Activated naive CD8-positive, alpha-beta T cell treated with anti-CD3 and anti-CD28 coated beads, Interleukin-2, amount 50 U/mL, for 24 hours (primary cell): ENCODE data around the gene MACROD2.

ENCODE experiments used
- ATAC-seq: fragments of 150-1000 bp; cut with Tn5 transposase; one replicate; pipeline ENCODE4 v1.10.0; 2021
- DNase-seq: peaks from one replicate; pipeline ENCODE4 v3.0.0; 2021
- H3K27ac Mint-ChIP-seq: one replicate; pipeline ENCODE4 v1.8.0; 2021; ENCODE audit warnings: mild to moderate bottlenecking, mixed read lengths
- H3K27me3 Mint-ChIP-seq: one replicate; pipeline ENCODE4 v1.8.0; 2021; ENCODE audit warnings: mixed read lengths
- H3K36me3 Mint-ChIP-seq: one replicate; pipeline ENCODE4 v1.8.0; 2021; ENCODE audit warnings: low read depth, mixed read lengths
- H3K4me1 Mint-ChIP-seq: one replicate; pipeline ENCODE4 v1.8.0; 2021; ENCODE audit warnings: mixed read lengths
- H3K4me3 Mint-ChIP-seq: one replicate; pipeline ENCODE4 v1.8.0; 2021; ENCODE audit warnings: mild to moderate bottlenecking, moderate library complexity, mixed read lengths
- H3K9me3 Mint-ChIP-seq: one replicate; pipeline ENCODE4 v1.8.0; 2021; ENCODE audit warnings: mixed read lengths

MACROD2 gene

DNA sequence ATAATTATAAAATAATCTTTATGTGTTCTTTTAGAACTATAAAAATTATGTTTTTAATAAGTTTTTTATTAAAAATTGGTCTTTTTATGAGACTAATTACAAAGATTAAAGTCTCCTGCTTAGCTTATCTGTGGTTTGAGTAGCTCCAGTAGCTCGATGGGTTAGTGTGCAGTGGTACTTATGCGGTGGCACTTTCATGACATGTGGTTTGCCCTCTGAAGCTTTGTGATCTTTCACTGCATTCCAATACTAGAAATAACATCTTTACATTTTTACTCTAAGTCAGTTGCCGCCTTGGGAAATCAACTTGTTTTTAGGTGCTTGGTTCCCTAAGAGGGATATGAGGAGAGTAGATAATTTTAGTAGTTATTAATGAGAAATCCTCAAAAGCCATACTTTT lies 1041.6 kb downstream of the MACROD2 start:
- DNase-seq (no peak), ATAC-seq (no peak)
- Mint-ChIP-seq H3K4me3 (no peak overlapping the region), H3K27me3 (no peaks in the 10 kb centered on the region), H3K27ac (no peak overlapping the region), H3K9me3 (peaks cover 3% of the 10 kb centered on the region), H3K36me3 (no peaks in the 10 kb centered on the region), H3K4me1 (no peaks in the 10 kb centered on the region)

DNA sequence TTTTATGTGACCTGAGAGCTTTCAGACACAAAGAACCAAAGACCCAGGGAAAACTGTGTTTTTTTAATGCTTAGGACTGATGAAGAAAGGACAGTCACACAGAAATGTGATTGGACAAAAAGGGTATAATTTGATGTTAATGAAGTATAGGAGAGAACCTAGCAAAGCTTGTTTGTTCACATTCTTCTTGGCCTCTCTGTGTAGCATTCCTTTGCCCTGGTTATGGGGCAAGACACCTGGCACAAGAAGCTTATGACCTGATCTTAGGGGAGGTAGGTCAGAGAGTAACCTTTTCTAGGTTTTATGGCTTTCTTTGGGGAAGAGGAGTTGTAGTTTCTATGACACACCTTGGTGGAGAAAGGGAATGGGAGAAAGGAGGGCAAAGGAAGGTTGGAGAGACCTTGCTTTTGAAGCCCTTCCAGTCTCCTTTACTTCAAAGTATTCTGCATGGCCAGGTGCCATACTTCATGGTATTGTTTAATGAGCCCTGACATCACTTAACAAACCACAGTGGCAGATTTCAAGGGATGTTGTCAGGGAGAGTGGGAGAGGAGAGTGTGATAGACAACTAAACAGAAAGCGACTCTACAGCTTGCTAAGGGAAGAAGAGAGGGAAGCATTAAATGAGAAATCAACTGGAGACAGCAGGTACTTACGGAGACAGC lies 1043.9 kb downstream of the MACROD2 start:
- no peaks in the 10 kb centered on the region for H3K4me1 Mint-ChIP-seq

DNA sequence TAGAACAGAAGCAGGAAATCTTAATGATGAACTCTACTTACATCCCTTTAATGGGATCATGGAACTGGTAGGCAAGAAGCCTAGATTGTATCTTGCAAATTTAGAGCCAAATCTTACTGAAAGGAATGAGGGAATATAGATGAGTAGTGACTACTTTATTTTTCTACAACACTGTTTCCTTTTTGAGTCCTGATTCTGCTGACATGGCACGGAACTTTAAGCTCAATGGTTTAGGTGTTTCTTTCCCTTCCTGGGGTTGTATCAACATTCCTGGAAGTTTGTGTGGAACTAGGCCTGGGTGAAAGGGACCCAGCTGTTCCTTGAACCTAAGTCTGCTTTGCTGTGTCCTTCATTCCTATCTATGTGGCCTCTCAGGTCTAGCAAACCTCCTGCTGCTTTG lies 1047.4 kb downstream of the MACROD2 start:
- Mint-ChIP-seq H3K4me1 (no peaks in the 10 kb centered on the region), H3K27me3 (no peaks in the 10 kb centered on the region), H3K36me3 (no peaks in the 10 kb centered on the region), H3K9me3 (peaks cover 7% of the 10 kb centered on the region), H3K4me3 (no peak overlapping the region), H3K27ac (no peak overlapping the region)
- DNase-seq (no peak), ATAC-seq (no peak)

More for the DNA sequence above, 1043.9 kb downstream of the MACROD2 start:
- Mint-ChIP-seq H3K9me3 (no peaks in the 10 kb centered on the region), H3K27ac (no peak overlapping the region), H3K36me3 (no peaks in the 10 kb centered on the region), H3K27me3 (no peaks in the 10 kb centered on the region), H3K4me3 (no peak overlapping the region)
- DNase-seq, result no peak
- ATAC-seq, result no peak

DNA sequence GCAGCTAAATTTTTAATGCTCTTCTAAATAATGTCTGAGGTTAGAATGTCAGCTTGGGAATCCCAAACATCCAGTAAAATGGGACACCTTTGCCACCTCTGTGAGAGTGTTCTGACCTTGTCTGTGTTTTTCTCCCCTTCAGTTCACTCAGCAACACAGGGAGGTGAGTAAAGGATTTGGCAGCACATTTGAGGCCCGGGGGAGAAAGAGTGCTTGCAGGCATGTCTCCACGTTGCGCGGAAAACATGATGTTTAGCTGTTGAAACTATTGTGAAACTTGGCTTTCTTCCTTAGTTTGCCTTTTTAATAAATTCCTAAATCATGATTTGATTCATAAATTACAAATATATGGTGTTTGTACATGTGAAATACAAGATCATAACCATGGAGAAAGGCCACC lies 1049.9 kb downstream of the MACROD2 start:
- no peak for DNase-seq
- no peak for ATAC-seq
- no peaks in the 10 kb centered on the region for H3K27me3 Mint-ChIP-seq
- H3K36me3 Mint-ChIP-seq, result no peaks in the 10 kb centered on the region
- no peak overlapping the region for H3K4me3 Mint-ChIP-seq
- no peaks in the 10 kb centered on the region for H3K4me1 Mint-ChIP-seq
- H3K9me3 Mint-ChIP-seq, result peaks cover 7% of the 10 kb centered on the region
- no peak overlapping the region for H3K27ac Mint-ChIP-seq

DNA sequence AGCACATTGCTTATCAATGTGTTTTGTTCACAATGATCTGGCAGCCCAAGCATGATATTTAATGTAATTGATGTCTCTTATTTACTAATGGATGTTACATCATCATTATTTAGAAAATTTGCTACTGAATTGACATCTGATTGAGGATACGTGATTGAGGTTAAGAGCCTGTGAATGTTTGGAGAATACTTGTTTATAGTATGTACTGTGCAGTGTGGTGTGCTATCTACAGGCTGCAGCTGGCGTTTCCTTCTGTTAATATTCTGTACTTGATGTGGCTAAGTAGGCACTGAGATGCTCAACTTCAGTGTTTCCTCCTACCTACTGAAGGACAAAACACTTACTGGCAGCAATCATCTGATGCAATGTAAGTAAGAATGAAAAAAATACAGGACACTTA lies 1051.7 kb downstream of the MACROD2 start:
- no peak for ATAC-seq
- no peaks in the 10 kb centered on the region for H3K4me1 Mint-ChIP-seq
- H3K4me3 Mint-ChIP-seq, result no peak overlapping the region
- no peaks in the 10 kb centered on the region for H3K36me3 Mint-ChIP-seq
- H3K9me3 Mint-ChIP-seq, result peaks cover 7% of the 10 kb centered on the region
- no peak for DNase-seq
- no peak overlapping the region for H3K27ac Mint-ChIP-seq
- H3K27me3 Mint-ChIP-seq, result no peaks in the 10 kb centered on the region

DNA sequence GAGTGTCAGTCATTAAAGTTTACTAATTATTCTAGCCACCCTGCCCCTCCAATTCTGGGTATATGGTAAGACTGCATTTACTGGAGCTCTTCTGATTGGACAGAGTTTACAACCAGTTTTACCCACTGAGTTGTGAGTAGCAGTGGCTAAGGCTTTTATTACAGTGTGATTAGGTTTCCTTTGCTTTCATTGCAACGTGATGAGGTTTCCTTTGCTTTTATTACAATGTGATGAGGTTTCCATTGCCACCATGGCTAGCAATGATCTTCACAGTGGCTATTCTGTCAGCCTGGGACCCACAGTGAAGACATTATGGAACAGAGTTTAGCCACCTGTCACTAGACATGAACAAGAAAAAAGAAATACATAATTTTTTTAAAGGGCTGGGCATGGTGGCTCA lies 1052.3 kb downstream of the MACROD2 start:
- no peak overlapping the region for H3K4me3 Mint-ChIP-seq
- no peaks in the 10 kb centered on the region for H3K36me3 Mint-ChIP-seq
- H3K27me3 Mint-ChIP-seq, result no peaks in the 10 kb centered on the region
- no peaks in the 10 kb centered on the region for H3K4me1 Mint-ChIP-seq
- H3K9me3 Mint-ChIP-seq, result peaks cover 7% of the 10 kb centered on the region
- no peak overlapping the region for H3K27ac Mint-ChIP-seq
- DNase-seq (no peak), ATAC-seq (no peak)

DNA sequence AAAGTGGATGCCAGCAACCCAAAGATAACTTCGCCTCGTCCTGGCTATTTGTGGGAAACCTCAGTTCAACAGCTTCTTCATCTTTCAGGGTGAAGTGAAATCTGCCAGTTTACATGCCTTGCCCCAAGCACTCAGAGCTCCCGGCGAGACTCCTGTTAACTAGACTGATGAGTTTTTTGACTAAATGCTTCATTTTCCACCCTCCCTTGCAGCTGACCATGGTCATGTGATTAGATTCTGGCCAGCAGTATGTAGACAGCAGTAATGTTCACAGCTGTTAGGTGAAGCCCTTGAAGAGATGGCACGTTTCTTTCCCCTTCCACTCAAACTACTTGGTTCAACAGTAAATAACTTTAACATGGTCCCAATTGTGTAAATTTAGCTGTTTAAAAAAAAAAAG lies 1060.9 kb downstream of the MACROD2 start:
- no peaks in the 10 kb centered on the region for H3K36me3 Mint-ChIP-seq
- no peaks in the 10 kb centered on the region for H3K4me1 Mint-ChIP-seq
- DNase-seq (no peak), ATAC-seq (no peak)
- no peaks in the 10 kb centered on the region for H3K27me3 Mint-ChIP-seq
- H3K9me3 Mint-ChIP-seq, result peaks cover 4% of the 10 kb centered on the region
- H3K4me3 Mint-ChIP-seq, result no peak overlapping the region
- no peak overlapping the region for H3K27ac Mint-ChIP-seq

DNA sequence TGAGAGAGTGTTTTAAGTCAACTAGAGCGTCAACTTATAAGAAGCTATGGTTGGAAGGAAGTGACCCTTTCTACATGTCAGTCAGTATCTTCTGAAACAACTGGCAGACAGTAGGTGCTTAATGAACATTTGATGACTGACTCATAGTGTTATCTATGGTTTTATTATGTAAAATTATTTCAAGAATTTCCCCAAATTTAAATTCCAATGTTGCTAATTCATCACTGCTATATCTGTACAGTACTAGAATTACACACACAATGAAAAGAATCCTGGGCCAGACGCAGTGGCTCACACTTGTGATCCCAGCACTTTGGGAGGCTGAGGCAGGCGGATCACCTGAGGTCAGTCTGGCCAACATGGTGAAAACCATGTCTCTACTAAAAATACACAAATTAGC lies 1063.5 kb downstream of the MACROD2 start:
- Mint-ChIP-seq H3K36me3 (no peaks in the 10 kb centered on the region), H3K4me3 (no peak overlapping the region), H3K27me3 (no peaks in the 10 kb centered on the region)

DNA sequence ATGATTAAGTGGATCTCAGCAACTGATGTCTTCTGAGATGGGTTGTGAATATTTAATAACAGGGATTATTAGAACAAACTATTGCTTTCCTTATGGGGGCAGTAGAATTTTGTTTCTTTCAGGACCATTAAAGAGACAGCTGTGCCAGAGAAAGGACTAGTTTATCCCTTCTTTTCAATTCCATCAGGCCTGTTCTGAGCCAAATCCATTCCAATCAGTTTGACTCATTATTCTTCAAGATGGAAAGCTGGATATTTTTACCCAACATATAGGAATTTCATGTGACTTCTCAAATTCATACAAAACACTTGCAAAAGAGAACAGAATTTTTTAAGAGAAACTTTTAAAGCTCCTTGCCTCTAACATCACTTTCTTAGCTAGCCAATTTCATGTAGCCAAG lies 1064.1 kb downstream of the MACROD2 start:
- no peak for DNase-seq
- H3K9me3 Mint-ChIP-seq, result peaks cover 4% of the 10 kb centered on the region
- no peaks in the 10 kb centered on the region for H3K27me3 Mint-ChIP-seq
- ATAC-seq, result no peak
- H3K4me3 Mint-ChIP-seq, result no peak overlapping the region
- H3K36me3 Mint-ChIP-seq, result no peaks in the 10 kb centered on the region
- no peaks in the 10 kb centered on the region for H3K4me1 Mint-ChIP-seq
- no peak overlapping the region for H3K27ac Mint-ChIP-seq

More for the DNA sequence above, 1063.5 kb downstream of the MACROD2 start:
- peaks cover 4% of the 10 kb centered on the region for H3K9me3 Mint-ChIP-seq
- DNase-seq (no peak), ATAC-seq (no peak)
- H3K4me1 Mint-ChIP-seq, result no peaks in the 10 kb centered on the region
- H3K27ac Mint-ChIP-seq, result no peak overlapping the region

DNA sequence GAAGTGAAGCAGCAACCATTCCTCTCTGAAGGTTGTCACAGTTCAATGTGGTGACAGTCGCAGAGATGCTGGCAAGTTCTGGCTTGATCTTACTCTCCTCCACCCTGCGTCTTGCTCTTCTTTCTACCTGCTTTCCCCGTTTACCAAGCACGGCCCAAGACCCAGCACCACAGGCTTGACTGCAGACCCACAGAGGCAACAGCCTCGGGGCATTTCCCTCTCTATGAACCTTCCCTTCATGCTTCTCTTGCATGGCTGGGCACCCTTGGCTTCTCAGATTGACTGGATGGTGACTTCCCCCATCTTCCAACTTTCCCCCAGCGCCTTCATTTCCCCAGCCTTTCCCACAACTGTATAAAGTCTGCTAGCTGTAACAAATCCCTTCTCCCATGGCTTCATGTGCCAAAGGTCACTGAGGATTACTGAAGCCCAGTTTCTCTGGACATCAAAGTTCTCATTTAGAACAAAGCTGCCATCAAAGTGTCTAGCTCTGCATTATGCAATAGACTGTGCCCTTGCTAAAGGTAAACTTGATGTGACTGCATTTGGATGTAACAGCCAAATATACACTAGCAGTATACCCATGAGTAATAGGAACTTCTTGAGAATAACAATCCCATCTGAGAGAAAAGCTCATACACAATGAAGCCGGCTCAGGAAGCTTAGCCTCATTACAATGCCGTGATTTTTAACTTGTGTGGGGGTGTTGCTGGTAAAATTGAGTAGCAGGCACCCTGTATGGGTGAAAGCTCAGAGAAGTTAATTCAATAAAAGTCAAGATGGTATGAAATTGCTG lies 1065.1 kb downstream of the MACROD2 start:
- Mint-ChIP-seq H3K4me3 (no peak overlapping the region), H3K36me3 (no peaks in the 10 kb centered on the region), H3K9me3 (peaks cover 1% of the 10 kb centered on the region), H3K4me1 (no peaks in the 10 kb centered on the region), H3K27ac (no peak overlapping the region), H3K27me3 (no peaks in the 10 kb centered on the region)
- ATAC-seq (no peak), DNase-seq (no peak)

DNA sequence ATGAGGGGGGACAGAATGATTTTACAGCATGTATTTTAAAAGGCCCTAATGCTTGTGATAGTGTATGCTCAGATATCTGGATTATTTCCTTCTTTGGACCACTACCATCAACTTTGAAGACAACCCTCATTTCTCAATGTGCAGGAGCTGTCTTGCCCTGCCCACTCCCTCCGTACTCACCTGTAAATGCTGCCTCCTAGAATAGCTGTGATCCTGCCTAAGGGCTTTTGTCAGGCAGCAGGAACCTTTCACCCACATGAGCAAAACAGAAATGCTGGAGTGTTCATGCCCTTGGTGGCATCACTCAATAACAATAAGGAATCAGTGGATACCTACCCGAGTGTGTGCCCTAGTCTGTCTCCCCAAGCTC lies 1065.7 kb downstream of the MACROD2 start:
- no peak for ATAC-seq
- Mint-ChIP-seq H3K4me3 (no peak overlapping the region), H3K27ac (no peak overlapping the region), H3K27me3 (no peaks in the 10 kb centered on the region), H3K36me3 (no peaks in the 10 kb centered on the region), H3K9me3 (no peaks in the 10 kb centered on the region), H3K4me1 (no peaks in the 10 kb centered on the region)
- no peak for DNase-seq

DNA sequence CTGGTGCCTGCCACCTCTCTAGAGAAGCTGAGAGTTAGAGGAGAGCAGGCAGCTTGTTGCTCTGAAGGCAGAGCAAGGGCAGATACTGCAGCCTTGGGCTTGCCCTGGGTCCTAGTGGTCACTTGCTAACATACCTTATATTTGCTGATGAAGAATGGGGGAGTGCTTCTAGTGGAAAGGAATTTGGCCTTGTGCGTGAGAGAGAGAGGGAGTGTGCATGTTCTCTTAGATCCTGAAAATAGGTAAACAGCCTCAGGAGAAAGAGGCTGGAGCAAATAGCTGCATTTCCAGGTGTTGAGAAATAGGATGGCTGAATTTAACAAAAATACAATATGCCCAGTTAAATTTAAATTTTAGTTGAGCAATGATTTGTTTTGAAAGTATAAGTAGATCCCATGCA lies 1066.6 kb downstream of the MACROD2 start:
- Mint-ChIP-seq H3K9me3 (no peaks in the 10 kb centered on the region), H3K4me1 (no peaks in the 10 kb centered on the region), H3K36me3 (no peaks in the 10 kb centered on the region), H3K4me3 (no peak overlapping the region), H3K27me3 (no peaks in the 10 kb centered on the region), H3K27ac (no peak overlapping the region)
- ATAC-seq (no peak), DNase-seq (no peak)

DNA sequence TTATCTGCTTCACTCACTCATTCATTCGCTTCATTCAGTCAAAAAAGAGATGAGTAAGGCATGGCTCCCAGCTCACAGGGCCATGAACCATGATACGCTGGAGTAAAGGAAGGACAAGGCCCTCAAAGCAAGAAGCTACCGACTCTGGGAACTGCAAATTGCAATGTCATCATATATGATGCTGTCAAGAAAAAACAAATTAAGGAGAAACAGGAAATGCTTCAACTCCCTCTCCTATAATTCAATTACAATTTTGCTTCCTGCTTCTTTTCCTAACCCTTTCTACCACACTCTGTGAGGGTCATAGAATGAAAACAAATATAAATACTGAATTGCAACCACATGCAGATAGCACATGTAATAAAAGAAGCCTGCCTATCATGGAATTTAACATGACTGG lies 1067.8 kb downstream of the MACROD2 start:
- Mint-ChIP-seq H3K4me3 (no peak overlapping the region), H3K27ac (no peak overlapping the region), H3K27me3 (no peaks in the 10 kb centered on the region), H3K4me1 (no peaks in the 10 kb centered on the region), H3K9me3 (no peaks in the 10 kb centered on the region), H3K36me3 (no peaks in the 10 kb centered on the region)
- no peak for DNase-seq
- no peak for ATAC-seq

DNA sequence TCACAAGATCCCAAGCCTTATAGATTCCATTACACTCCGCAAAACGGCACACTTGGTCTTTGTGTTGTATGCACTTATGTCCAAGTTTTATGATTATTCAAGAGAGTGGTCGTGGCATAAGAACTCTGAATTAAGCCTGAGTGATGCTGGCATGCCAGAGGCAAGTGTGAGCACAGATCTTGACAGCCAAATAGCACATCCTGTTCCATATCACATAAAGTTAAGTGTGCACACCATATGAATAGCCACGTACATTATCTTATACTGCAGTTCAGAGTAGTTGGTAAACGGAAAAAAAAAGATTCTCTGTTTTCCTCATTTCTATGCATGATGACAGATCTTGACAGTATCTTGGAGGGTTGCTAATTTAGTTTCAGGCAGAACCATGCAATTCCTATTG lies 1069.4 kb downstream of the MACROD2 start:
- ATAC-seq (no peak), DNase-seq (no peak)
- H3K4me1 Mint-ChIP-seq, result no peaks in the 10 kb centered on the region
- no peak overlapping the region for H3K4me3 Mint-ChIP-seq
- H3K27me3 Mint-ChIP-seq, result no peaks in the 10 kb centered on the region
- H3K36me3 Mint-ChIP-seq, result no peaks in the 10 kb centered on the region
- peaks cover 7% of the 10 kb centered on the region for H3K9me3 Mint-ChIP-seq
- no peak overlapping the region for H3K27ac Mint-ChIP-seq

DNA sequence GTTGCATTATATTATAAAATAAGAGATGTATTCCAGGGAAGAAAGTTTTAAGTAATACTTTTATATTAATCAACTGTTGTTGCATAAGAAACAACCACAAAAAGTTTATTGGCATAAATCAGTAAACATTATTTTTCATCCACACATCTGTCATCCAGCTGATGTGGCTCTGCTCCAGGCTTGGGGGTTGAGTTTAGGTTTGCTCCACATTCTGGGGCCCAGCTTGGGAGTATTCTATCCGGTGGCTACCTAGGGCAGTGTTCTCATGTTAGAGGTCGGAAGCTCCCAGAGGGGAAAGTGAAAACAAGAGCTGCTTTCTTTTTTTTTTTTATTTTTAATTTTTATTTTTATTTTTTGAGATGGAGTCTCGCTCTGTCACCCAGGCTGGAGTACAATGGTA lies 1070.5 kb downstream of the MACROD2 start:
- Mint-ChIP-seq H3K36me3 (no peaks in the 10 kb centered on the region), H3K9me3 (peaks cover 7% of the 10 kb centered on the region)
- ATAC-seq, result no peak

More for the DNA sequence above, 1070.5 kb downstream of the MACROD2 start:
- H3K4me3 Mint-ChIP-seq, result no peak overlapping the region
- H3K4me1 Mint-ChIP-seq, result no peaks in the 10 kb centered on the region
- no peaks in the 10 kb centered on the region for H3K27me3 Mint-ChIP-seq
- DNase-seq, result no peak
- no peak overlapping the region for H3K27ac Mint-ChIP-seq
